Ecto neural progenitor cell (in vitro differentiated cells): Measurements from ENCODE around the gene HDAC9.
"Not testable (repeated sequence)": the region's sequence is repeated elsewhere in the genome, so short reads cannot be mapped to it uniquely, and the experiment has no call there.

ENCODE experiments used
- DNase-seq: peaks from one replicate; pipeline ENCODE4 v3.0.0-alpha.2; 2018; ENCODE audit warnings: low spot score

The HDAC9 gene

DNA sequence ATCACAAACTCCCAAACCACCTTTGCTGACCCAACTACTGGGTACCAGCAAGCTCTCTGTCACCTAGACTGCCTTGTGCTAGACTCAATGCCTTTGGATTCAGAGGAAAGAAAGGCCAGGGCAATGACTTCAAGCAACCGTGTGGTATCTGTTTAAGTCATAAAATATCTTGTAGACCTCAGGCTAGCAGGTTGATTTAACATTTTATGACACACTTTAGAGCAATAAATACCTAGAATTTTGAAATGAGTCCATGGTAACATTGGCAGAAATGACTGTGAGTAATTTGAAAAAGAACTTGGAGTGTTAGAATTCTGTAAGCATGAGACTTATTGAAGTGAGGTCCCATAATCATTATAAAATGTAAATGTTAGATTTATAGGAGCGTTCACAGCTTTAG is 534.7 kb downstream of the HDAC9 start:
- DNase-seq, result no peak

DNA sequence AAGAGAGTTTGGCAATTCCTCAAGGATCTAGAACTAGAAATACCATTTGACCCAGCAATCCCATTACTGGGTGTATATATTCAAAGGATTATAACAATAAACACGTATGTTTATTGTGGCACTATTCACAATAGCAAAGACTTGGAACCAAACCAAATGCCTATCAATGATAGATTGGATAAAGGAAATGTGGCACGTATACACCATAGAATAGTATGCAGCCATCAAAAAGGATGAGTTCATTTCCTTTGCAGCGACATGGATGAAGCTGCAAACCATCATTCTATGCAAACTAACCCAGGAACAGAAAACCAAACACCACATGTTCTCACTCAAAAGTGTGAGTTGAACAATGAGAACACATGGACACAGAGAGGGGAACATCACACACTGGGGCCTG is 537.4 kb downstream of the HDAC9 start:
- not testable (repeated sequence) for DNase-seq

DNA sequence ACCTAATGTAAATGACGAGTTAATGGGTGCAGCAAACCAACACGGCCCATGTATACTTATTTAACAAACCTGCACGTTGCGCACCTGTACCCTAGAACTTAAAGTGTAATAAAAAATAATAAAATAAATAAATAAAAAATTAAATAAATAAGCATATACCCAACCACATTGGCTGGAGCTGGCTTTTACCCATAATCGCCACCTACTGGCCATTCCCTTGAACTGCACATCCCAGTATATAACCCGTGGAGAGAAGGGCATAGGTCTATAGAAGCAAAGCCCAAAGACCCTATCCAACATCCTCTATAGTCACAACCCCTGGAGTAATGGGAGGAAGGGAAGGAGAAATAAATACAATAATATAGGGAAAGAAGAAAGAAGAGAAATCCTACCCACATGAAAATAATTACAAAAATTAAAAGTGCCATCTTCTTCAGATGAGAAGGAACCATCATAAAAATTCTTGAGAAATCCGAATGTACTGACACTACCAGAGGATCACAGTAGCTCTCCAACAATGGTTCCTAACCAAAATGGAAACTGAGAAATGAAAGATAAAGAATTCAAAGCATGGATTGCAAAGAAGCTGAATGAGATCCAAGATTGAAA is 556.3 kb downstream of the HDAC9 start:
- DNase-seq, result no peak
